Activated T-cell treated with anti-CD3 and anti-CD28 coated beads, Interleukin-2, amount 50 U/mL, for 4 hours (primary cell): ENCODE results near the gene RBM44. TPM values are rescaled to one million over a fixed set of nuclear protein-coding genes. Genes with fewer than 3 reads are reported as not detected.
A peak's percentile ranks its signal among the peaks of the same experiment; 100 is the strongest.
"Not testable (repeated sequence)": the region's sequence is repeated elsewhere in the genome, so short reads cannot be mapped to it uniquely, and the experiment has no call there.

Experiments
- ATAC-seq, 2 donors: fragments of 200-7000 bp; cut with Tn5 transposase; one replicate each; pipeline ENCODE4 v1.10.0; 2021
- DNase-seq: peaks from one replicate; pipeline ENCODE4 v3.0.0-alpha.2; 2020
- H3K27me3 Mint-ChIP-seq: one replicate; pipeline ENCODE4 v1.8.0; 2021; ENCODE audit warnings: low read depth, mixed read lengths
- H3K36me3 Mint-ChIP-seq: one replicate; pipeline ENCODE4 v1.8.0; 2022; ENCODE audit warnings: mixed read lengths; ENCODE audit not compliant: insufficient read depth
- H3K4me1 Mint-ChIP-seq: one replicate; pipeline ENCODE4 v1.8.0; 2021; ENCODE audit warnings: low read depth, mixed read lengths
- H3K4me3 Mint-ChIP-seq: one replicate; pipeline ENCODE4 v1.8.0; 2021; ENCODE audit warnings: mild to moderate bottlenecking, moderate library complexity, mixed read lengths
- H3K9me3 Mint-ChIP-seq: one replicate; pipeline ENCODE4 v1.8.0; 2021; ENCODE audit warnings: mixed read lengths
- total RNA-seq, 3 donors: library from RNA; stranded (reverse); gene quantifications; one replicate each; pipeline ENCODE4 v1.2.1, GENCODE V29; 2021

The RBM44 gene
- total RNA-seq, 3 donors from 2014 or later: 0.33 to 0.69 (median 0.68) TPM

- H3K9me3 Mint-ChIP-seq: not testable (repeated sequence)
- H3K36me3 Mint-ChIP-seq: peaks cover 50% of the 10 kb centered on the region
Measured at GRCh38 chr2:237765122-237765521, 33.5 kb upstream of the RBM44 start.

GRCh38 chr2:237765875-237766274, 32.7 kb upstream of the RBM44 start:
- no peak overlapping the region for H3K4me3 Mint-ChIP-seq
- ATAC-seq (no peak), DNase-seq (no peak)
- no peaks in the 10 kb centered on the region for H3K4me1 Mint-ChIP-seq
- H3K36me3 Mint-ChIP-seq: peaks cover 50% of the 10 kb centered on the region
- H3K9me3 Mint-ChIP-seq: no peaks in the 10 kb centered on the region
- H3K27me3 Mint-ChIP-seq: no peaks in the 10 kb centered on the region

More at GRCh38 chr2:237765122-237765521, 33.5 kb upstream of the RBM44 start:
- not testable (repeated sequence) for ATAC-seq, DNase-seq, H3K27me3 Mint-ChIP-seq, H3K4me1 Mint-ChIP-seq, H3K4me3 Mint-ChIP-seq

GRCh38 chr2:237766340-237766739, 32.2 kb upstream of the RBM44 start:
- H3K27me3 Mint-ChIP-seq: no peaks in the 10 kb centered on the region
- no peaks in the 10 kb centered on the region for H3K9me3 Mint-ChIP-seq
- DNase-seq (no peak), ATAC-seq (no peak)
- H3K4me3 Mint-ChIP-seq: no peak overlapping the region
- no peaks in the 10 kb centered on the region for H3K4me1 Mint-ChIP-seq
- H3K36me3 Mint-ChIP-seq: peaks cover 50% of the 10 kb centered on the region

GRCh38 chr2:237772513-237772912, 26.1 kb upstream of the RBM44 start:
- DNase-seq (no peak), ATAC-seq (no peak)
- no peak overlapping the region for H3K4me3 Mint-ChIP-seq
- H3K36me3 Mint-ChIP-seq: peaks cover 56% of the 10 kb centered on the region
- no peaks in the 10 kb centered on the region for H3K9me3 Mint-ChIP-seq
- no peaks in the 10 kb centered on the region for H3K27me3 Mint-ChIP-seq
- H3K4me1 Mint-ChIP-seq: no peaks in the 10 kb centered on the region

DNA sequence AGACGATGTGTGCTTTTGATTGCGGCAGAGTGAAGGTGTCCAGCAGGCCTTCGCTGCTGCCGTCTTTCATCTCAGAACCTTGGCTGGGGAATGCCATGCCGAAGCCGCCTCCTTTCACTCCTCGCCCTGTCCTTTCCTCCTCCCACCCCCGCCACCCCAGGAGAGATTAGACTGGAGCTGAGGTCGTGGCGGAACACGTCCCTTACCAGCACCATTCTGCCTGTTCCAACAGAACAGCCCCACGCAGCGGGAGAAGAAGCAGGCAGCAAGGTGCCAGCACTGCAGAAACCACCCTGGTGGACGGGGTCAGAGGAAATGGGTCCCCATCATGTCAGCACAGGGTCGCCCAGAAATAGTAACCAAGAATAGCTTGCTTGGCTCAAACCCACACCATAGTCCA, 24.8 kb upstream of the RBM44 start:
- no peak overlapping the region for H3K4me3 Mint-ChIP-seq
- peaks cover 58% of the 10 kb centered on the region for H3K36me3 Mint-ChIP-seq
- H3K9me3 Mint-ChIP-seq: no peaks in the 10 kb centered on the region
- H3K27me3 Mint-ChIP-seq: no peaks in the 10 kb centered on the region
- H3K4me1 Mint-ChIP-seq: no peaks in the 10 kb centered on the region
- DNase-seq (no peak), ATAC-seq (no peak)

GRCh38 chr2:237774811-237775553, 23.6 kb upstream of the RBM44 start:
- H3K27me3 Mint-ChIP-seq: no peaks in the 10 kb centered on the region
- no peaks in the 10 kb centered on the region for H3K4me1 Mint-ChIP-seq
- no peak overlapping the region for H3K4me3 Mint-ChIP-seq
- H3K9me3 Mint-ChIP-seq: no peaks in the 10 kb centered on the region
- peak; percentile 20 for DNase-seq
- peaks cover 62% of the 10 kb centered on the region for H3K36me3 Mint-ChIP-seq
- ATAC-seq: peak; percentile 78 to 85

DNA sequence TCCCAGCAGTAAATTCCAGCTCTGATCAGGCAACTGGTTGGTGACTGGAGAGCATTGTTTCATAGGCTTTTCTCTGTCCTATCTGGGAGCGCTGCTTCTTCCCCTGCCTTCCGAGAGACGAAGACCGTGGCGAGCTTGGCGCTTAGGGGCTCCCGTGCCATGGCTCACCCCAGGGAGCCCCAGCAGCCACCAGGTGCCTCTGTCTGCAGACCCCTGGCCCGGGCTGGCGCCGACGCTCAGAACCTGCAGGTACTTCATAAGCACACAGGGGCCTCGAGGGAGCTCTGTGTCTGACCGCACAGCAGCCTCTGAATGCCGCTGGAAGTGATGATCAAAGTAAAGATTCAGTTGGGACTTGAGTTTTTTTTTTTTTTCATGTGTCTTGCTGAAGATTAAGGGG, 19.1 kb upstream of the RBM44 start:
- H3K36me3 Mint-ChIP-seq: peaks cover 66% of the 10 kb centered on the region
- DNase-seq (no peak), ATAC-seq (no peak)
- peaks cover 4% of the 10 kb centered on the region for H3K9me3 Mint-ChIP-seq
- H3K27me3 Mint-ChIP-seq: no peaks in the 10 kb centered on the region
- no peaks in the 10 kb centered on the region for H3K4me1 Mint-ChIP-seq
- H3K4me3 Mint-ChIP-seq: no peak overlapping the region

- H3K4me3 Mint-ChIP-seq: no peak overlapping the region
- DNase-seq: no peak
- H3K36me3 Mint-ChIP-seq: peaks cover 61% of the 10 kb centered on the region
- no peak for ATAC-seq
- H3K4me1 Mint-ChIP-seq: no peaks in the 10 kb centered on the region
- peaks cover 4% of the 10 kb centered on the region for H3K9me3 Mint-ChIP-seq
- no peaks in the 10 kb centered on the region for H3K27me3 Mint-ChIP-seq
Measured at GRCh38 chr2:237782181-237782580, 16.4 kb upstream of the RBM44 start.

DNA sequence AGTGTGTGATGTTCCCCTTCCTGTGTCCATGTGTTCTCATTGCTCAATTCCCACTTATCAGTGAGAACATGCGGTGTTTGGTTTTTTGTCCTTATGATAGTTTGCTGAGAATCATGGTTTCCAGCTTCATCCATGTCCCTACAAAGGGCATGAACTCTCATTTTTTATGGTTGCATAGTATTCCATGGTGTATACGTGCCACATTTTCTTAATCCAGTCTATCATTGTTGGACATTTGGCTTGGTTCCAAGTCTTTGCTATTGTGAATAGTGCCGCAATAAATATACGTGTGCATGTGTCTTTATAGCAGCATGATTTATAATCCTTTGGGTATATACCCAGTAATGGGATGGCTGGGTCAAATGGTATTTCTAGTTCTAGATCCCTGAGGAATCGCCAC, 14.9 kb upstream of the RBM44 start:
- H3K27me3 Mint-ChIP-seq, ATAC-seq, H3K4me1 Mint-ChIP-seq, DNase-seq, H3K9me3 Mint-ChIP-seq, H3K4me3 Mint-ChIP-seq: not testable (repeated sequence)
- H3K36me3 Mint-ChIP-seq: peaks cover 49% of the 10 kb centered on the region

- ATAC-seq: no peak
- peaks cover 3% of the 10 kb centered on the region for H3K9me3 Mint-ChIP-seq
- no peak for DNase-seq
- peaks cover 27% of the 10 kb centered on the region for H3K36me3 Mint-ChIP-seq
- no peaks in the 10 kb centered on the region for H3K27me3 Mint-ChIP-seq
- no peak overlapping the region for H3K4me3 Mint-ChIP-seq
- peaks cover 2% of the 10 kb centered on the region for H3K4me1 Mint-ChIP-seq
Measured at GRCh38 chr2:237786936-237787335, 11.6 kb upstream of the RBM44 start.

DNA sequence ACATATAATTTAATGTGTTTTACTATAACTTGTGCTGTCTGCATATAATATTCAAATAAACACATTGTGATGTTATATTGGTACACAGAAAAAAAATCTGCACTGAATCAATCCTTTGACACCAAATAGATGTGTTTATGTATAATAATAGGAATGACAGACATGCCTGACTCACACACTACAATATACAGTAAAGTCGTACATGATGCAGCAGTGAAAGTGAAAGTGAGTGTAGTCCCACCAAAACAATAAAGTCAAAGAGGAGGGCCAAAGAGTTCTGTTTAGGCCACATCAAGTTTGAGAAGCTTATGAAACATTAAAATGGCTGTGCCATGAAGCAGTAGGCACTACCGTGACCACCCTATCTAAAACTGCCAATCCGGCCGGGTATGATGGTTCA, 8.2 kb upstream of the RBM44 start:
- Mint-ChIP-seq H3K9me3 (no peaks in the 10 kb centered on the region), H3K36me3 (peaks cover 14% of the 10 kb centered on the region), H3K4me1 (peaks cover 2% of the 10 kb centered on the region), H3K27me3 (no peaks in the 10 kb centered on the region), H3K4me3 (no peak overlapping the region)
- DNase-seq (no peak), ATAC-seq (peak; percentile 53 to 62)

DNA sequence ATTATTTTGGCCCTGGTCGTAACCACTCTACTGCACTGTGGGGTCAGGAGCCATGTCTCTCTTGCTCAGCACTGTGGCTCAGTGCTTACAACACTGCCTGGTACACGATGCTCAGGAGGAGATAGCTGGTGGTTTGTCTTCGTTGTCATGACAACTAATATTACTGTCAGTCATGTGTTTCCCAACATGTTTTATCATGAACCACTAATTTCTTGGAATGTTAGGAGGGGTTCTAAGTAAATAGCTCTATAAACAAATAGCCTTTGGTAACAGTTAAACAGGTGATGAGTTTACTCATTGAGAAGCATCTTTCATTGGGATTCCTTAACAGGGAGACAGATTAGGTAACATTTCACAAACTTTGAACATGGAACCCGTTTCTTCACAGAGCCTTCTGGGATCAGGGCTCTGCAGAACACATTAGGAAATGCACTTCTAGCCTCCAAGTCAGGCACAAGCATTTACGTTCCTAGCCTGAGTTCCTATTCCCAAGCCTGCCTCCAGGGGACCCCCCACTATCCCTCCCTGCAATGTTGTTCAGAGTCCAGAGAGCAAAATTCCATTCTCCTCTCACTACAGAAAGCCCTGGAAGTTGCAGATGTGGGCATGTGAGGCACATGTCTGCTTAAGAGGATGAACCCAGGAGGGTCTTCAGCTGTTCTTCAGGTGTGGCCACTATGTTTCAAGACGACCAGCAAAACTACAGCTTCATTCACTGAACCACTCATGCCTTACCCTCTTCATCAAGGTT, 6.4 kb upstream of the RBM44 start:
- DNase-seq (no peak), ATAC-seq (no peak)
- H3K4me1 Mint-ChIP-seq: peaks cover 2% of the 10 kb centered on the region
- H3K4me3 Mint-ChIP-seq: no peak overlapping the region
- peaks cover 5% of the 10 kb centered on the region for H3K36me3 Mint-ChIP-seq
- H3K27me3 Mint-ChIP-seq: no peaks in the 10 kb centered on the region
- no peaks in the 10 kb centered on the region for H3K9me3 Mint-ChIP-seq

DNA sequence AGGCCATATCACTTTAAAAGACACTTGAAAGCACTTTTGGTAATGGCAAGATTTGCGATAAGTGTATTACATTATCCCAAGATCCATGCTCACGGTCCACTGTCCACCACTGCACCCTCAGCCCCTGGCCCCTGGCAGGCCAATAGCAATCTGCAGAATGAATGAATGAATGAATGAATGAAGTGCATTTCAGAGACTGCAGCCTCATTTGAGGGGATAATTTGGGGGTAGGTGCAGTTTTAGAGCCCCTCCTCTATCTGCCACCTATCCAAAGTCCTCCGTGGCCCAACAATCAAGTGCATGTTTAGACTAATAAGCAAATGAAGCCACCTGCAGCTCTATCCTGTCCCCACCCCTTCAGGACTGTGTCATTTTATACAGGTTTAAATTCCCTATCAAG, 1.3 kb upstream of the RBM44 start:
- Mint-ChIP-seq H3K4me3 (no peak overlapping the region), H3K36me3 (peaks cover 4% of the 10 kb centered on the region), H3K27me3 (no peaks in the 10 kb centered on the region), H3K9me3 (peaks cover 3% of the 10 kb centered on the region), H3K4me1 (no peaks in the 10 kb centered on the region)
- ATAC-seq (no peak), DNase-seq (no peak)

- DNase-seq: no peak
- H3K9me3 Mint-ChIP-seq: peaks cover 3% of the 10 kb centered on the region
- no peaks in the 10 kb centered on the region for H3K4me1 Mint-ChIP-seq
- no peaks in the 10 kb centered on the region for H3K27me3 Mint-ChIP-seq
- ATAC-seq: no peak
- H3K36me3 Mint-ChIP-seq: peaks cover 4% of the 10 kb centered on the region
- H3K4me3 Mint-ChIP-seq: no peak overlapping the region
Measured at GRCh38 chr2:237799060-237799428, 465 bp downstream of the RBM44 start.

DNA sequence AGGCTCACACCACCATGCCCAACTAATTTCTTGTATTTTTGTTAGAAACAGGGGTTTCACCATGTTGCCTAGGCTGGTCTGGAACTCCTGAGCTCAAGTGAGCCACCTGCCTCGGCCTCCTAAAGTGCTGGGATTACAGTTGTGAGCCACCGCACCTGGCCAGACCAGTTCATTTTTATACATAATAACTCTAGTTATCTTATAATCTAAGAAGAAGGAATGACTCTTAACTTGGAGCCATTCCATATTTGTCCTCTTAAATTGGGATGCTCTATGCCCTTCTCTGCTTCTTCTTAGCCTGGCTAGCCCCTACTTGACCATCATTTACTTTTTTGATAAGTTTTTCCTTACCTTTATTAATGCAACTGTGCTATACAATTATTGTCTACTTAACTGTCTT, 2.9 kb downstream of the RBM44 start:
- no peak overlapping the region for H3K4me3 Mint-ChIP-seq

More for the DNA sequence above, 2.9 kb downstream of the RBM44 start:
- Mint-ChIP-seq H3K4me1 (no peaks in the 10 kb centered on the region), H3K36me3 (peaks cover 4% of the 10 kb centered on the region), H3K27me3 (no peaks in the 10 kb centered on the region), H3K9me3 (peaks cover 3% of the 10 kb centered on the region)
- DNase-seq (no peak), ATAC-seq (no peak)
